ENCODE data around the gene TMEM131. TPM values are rescaled to one million over a fixed set of nuclear protein-coding genes. Genes with fewer than 3 reads are reported as not detected.

Gene TMEM131
- total and polyA plus RNA-seq, 2 of the 8 experiments (the other 6 are each of a cell fraction or from before 2014, with no cell fraction given) = 9.7 to 22.9 TPM

DNA sequence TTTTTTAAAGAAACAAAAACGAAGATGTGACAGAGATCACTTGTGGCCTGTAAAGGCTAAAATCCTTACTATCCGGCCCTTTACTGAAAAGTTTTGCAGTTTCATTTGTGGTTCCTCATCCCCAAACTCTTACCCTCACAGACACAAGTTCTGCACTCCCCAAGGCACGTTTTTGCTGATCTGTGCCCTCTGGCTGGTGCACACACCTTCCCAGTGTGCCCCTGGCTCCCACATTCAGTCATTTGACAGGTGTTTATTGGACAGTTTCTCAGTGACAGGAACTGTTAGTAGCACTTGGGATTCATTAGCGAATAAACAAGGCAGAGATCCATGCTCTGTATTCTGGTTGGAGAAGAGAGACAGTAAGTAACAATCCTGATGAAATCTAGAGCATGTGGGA lies 259.6 kb downstream of the TMEM131 start:
- 85% methylated on average over 4 of the region's 4 CpGs; no CpG with 5 or more reads in 1 of the 2 experiments for WGBS, 2 experiments (ENCODE audit: extremely low coverage in 1 of 2, insufficient coverage in 1 of 2, insufficient read length in 1 of 2, insufficient replicate concordance in 2 of 2, low coverage in 1 of 2, low lambda C conversion rate in 2 of 2, missing lambda C conversion rate in 1 of 2)
- no peaks in the 10 kb centered on the region for H3K79me1 ChIP-seq (ENCODE audit: low read depth, low read length)
- ChIA-PET POLR2A (ENCODE audit: partially characterized antibody) (interaction anchor here (1.3 kb wide), 1 partner anchor 10 kb away, joined by 3 read pairs; no protein-coding TSS in a partner anchor), CTCF (ENCODE audit: partially characterized antibody) (interaction anchor here (0.9 to 3.7 kb wide), 5 partner anchors 13 to 41 kb away, joined by 3 to 17 read pairs (median 4); no protein-coding TSS in a partner anchor)
- H4K20me1 ChIP-seq (replicated peaks in 1 of 2; ENCODE audit: control insufficient read depth in 1 of 2, insufficient read depth in 2 of 2, low read length in 2 of 2) = peaks cover 0 to 2% of the 10 kb centered on the region in 2 experiments
- no peak overlapping the region for H3K4me3 ChIP-seq (ENCODE audit: extremely low read depth in 1 of 4, insufficient read depth in 2 of 4, low read depth in 3 of 4, low read length in 4 of 4)
- H3K9me3 ChIP-seq (ENCODE audit: insufficient read depth in 2 of 2, low read depth in 1 of 2, low read length in 1 of 2) = no peaks in the 10 kb centered on the region
- H2BK20ac ChIP-seq (ENCODE audit: low read length) = no peak overlapping the region
- H3K4ac ChIP-seq (replicated peaks; ENCODE audit: insufficient read length, low read depth, low read length) = no peak overlapping the region
- no peaks in the 10 kb centered on the region for H3K79me2 ChIP-seq (ENCODE audit: control insufficient read depth in 1 of 2, insufficient read depth in 2 of 2, low read length in 2 of 2)
- H2AK5ac ChIP-seq (ENCODE audit: low read depth, low read length) = no peak overlapping the region
- H3K4me2 ChIP-seq (ENCODE audit: insufficient read depth in 1 of 2, low read depth in 2 of 2, low read length in 2 of 2) = no peak overlapping the region
- H4K8ac ChIP-seq (ENCODE audit: extremely low read depth, insufficient read depth, low read length) = no peak overlapping the region
- H4K91ac ChIP-seq (replicated peaks; ENCODE audit: insufficient read length, low read length) = no peak overlapping the region
- no peaks in the 10 kb centered on the region for H3K36me3 ChIP-seq (ENCODE audit: control insufficient read depth in 2 of 4, insufficient read depth in 4 of 4, low read length in 3 of 4)
- no peak overlapping the region for H4K5ac ChIP-seq (ENCODE audit: insufficient read length, low read depth, low read length)
- H2BK12ac ChIP-seq (ENCODE audit: low read depth, low read length) = no peak overlapping the region
- no peak overlapping the region for H3K9ac ChIP-seq (replicated peaks in 1 of 4; ENCODE audit: extremely low read depth in 1 of 4, low read depth in 3 of 4, low read length in 3 of 4)
- H3K4me1 ChIP-seq (replicated peaks in 1 of 4; ENCODE audit: control insufficient read depth in 3 of 4, insufficient read depth in 4 of 4, low read length in 3 of 4) = no peaks in the 10 kb centered on the region
- H2BK5ac ChIP-seq (ENCODE audit: low read depth, low read length) = no peak overlapping the region
- H2BK120ac ChIP-seq (replicated peaks; ENCODE audit: low read depth, low read length) = no peak overlapping the region
- DNase-seq (ENCODE audit: low read depth in 1 of 2, low spot score in 2 of 2) (no peak), FAIRE-seq (no peak)
- no peaks in the 10 kb centered on the region for H3K27me3 ChIP-seq (replicated peaks in 1 of 4; ENCODE audit: control insufficient read depth in 3 of 4, extremely low read depth in 1 of 4, insufficient read depth in 3 of 4, low read length in 3 of 4)
- no peak overlapping the region for H2AFZ ChIP-seq (ENCODE audit: low read length)
- H3K18ac ChIP-seq (ENCODE audit: extremely low read depth, low read length) = no peak overlapping the region; the same call in 1 of the 2 replicates
- no peaks in the 10 kb centered on the region for H3K23me2 ChIP-seq (ENCODE audit: low read depth, low read length)
- no peak overlapping the region for H3K56ac ChIP-seq (replicated peaks; ENCODE audit: insufficient read length, low read depth, low read length)
- no peak overlapping the region for H2BK15ac ChIP-seq (ENCODE audit: low read length)
- no peak overlapping the region for H3K23ac ChIP-seq (ENCODE audit: insufficient read length)
- no peak overlapping the region for H3K27ac ChIP-seq (ENCODE audit: low read depth, low read length)
- no peak overlapping the region for H3K14ac ChIP-seq (ENCODE audit: insufficient read length)
- TF ChIP-seq TAF1 (IDR thresholded peaks at IDR 0.05; ENCODE audit: low read depth, low read length) = no peak
- no peak for TF ChIP-seq CBX8 (IDR thresholded peaks at IDR 0.05; ENCODE audit: borderline replicate concordance, low read depth, low read length)
- no peak for TF ChIP-seq KDM5A (IDR thresholded peaks at IDR 0.05; ENCODE audit: low read length)
- no peak for TF ChIP-seq ZNF274 (IDR thresholded peaks at IDR 0.05; ENCODE audit: borderline replicate concordance, extremely low read depth, low read length)
- no peak for TF ChIP-seq POU5F1 (IDR thresholded peaks at IDR 0.05; ENCODE audit: low read depth, low read length)
- TF ChIP-seq TBP (IDR thresholded peaks at IDR 0.05; ENCODE audit: low read depth, low read length) = no peak
- no peak for TF ChIP-seq POLR2A (IDR thresholded peaks at IDR 0.05; ENCODE audit: control extremely low read depth in 1 of 2, low read depth in 2 of 2, low read length in 2 of 2)
- no peak for TF ChIP-seq ATF3 (IDR thresholded peaks at IDR 0.05; ENCODE audit: insufficient read depth, low read depth, low read length)
- TF ChIP-seq, protein P1, sequence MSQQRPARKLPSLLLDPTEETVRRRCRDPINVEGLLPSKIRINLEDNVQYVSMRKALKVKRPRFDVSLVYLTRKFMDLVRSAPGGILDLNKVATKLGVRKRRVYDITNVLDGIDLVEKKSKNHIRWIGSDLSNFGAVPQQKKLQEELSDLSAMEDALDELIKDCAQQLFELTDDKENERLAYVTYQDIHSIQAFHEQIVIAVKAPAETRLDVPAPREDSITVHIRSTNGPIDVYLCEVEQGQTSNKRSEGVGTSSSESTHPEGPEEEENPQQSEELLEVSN (IDR thresholded peaks at IDR 0.05) = no peak
- no peak for TF ChIP-seq CTCF (IDR thresholded peaks at IDR 0.05; ENCODE audit: control extremely low read depth in 1 of 3, insufficient read depth in 1 of 3, low read depth in 1 of 3, low read length in 3 of 3)
- no peak for TF ChIP-seq SAP30 (IDR thresholded peaks at IDR 0.05; ENCODE audit: insufficient read depth, insufficient replicate concordance, low read length)

All from H1 (cell line).